K562 (cell line): ENCODE data around the gene INSYN2B. TPM values are rescaled to one million over a fixed set of nuclear protein-coding genes. Genes with fewer than 3 reads are reported as not detected.

Experiments
- ATAC-seq: fragments of 200-7000 bp; cut with Tn5 transposase; 3 replicates; pipeline ENCODE4 v1.9.1; 2020; ENCODE audit warnings: moderate library complexity
- BruUV-seq: library from RNA; stranded (reverse); fragments of 400-500 nt; replicated peaks from 2 replicates; lab custom pipeline; 2021; lab: Mats Ljungman, UMichigan
- CTCF ChIA-PET: fragments of 300-600 bp; formaldehyde crosslinking; extraction: SDS; loops from one replicate; lab custom pipeline; 2021; ENCODE audit warnings: low intra/inter-chr PET ratio; lab: Yijun Ruan, JAX
- POLR2A ChIA-PET: fragments of 300-600, 350-650 bp; sonication (Branson Sonifier 250); formaldehyde crosslinking; extraction: SDS; loops from one replicate; lab custom pipeline; 2021; ENCODE audit warnings: antibody characterized with exemption, inconsistent platforms; lab: Yijun Ruan, JAX
- DNase-seq, 4 experiments: peaks; one replicate each; pipeline versions ENCODE4 v3.0.0 to v3.0.0-alpha.2; 2011 to 2018; ENCODE audit warnings: low spot score in 3 of 4, mixed read lengths in 3 of 4; ENCODE audit errors: extremely low read depth in 1 of 4
- FAIRE-seq: peaks from 2 replicates; lab custom pipeline; 2011; peaks lifted over from hg19 to GRCh38; lab: Jason Lieb, UNC
- H2AFZ ChIP-seq: 2 replicates; pipeline ENCODE4 v1.6.0; 2011; ENCODE audit warnings: low read depth, low read length, control low read depth, inconsistent platforms
- H3K27ac ChIP-seq: fragments of 200-600 bp; 3 replicates; pipeline ENCODE4 v1.8.0; 2011; ENCODE audit warnings: low read depth, mild to moderate bottlenecking, control low read depth, inconsistent platforms, low read length, moderate library complexity, mixed read lengths; ENCODE audit errors: extremely low read depth
- H3K27me3 ChIP-seq, 2 experiments: fragments of 300-600 bp in 1 of 2; 2 replicates in 1 of 2; 3 replicates in 1 of 2; pipeline versions ENCODE4 v1.6.0 to v1.8.0; 2011; ENCODE audit warnings: inconsistent platforms in 2 of 2, low read length in 2 of 2, mild to moderate bottlenecking in 1 of 2, mixed read lengths in 1 of 2, moderate library complexity in 1 of 2; ENCODE audit not compliant: control insufficient read depth in 2 of 2, insufficient read depth in 2 of 2
- H3K36me3 ChIP-seq: fragments of 300-600 bp; 3 replicates; pipeline ENCODE4 v1.8.0; 2011; ENCODE audit warnings: mild to moderate bottlenecking, low read length, inconsistent platforms; ENCODE audit not compliant: control insufficient read depth, insufficient read depth
- H3K4me1 ChIP-seq, 2 experiments: fragments of 200-600 bp in 1 of 2; replicated peaks in 1 of 2; 2 replicates in 1 of 2; 3 replicates in 1 of 2; pipeline versions ENCODE4 v1.5.1 to v1.8.0; 2011; ENCODE audit warnings: inconsistent platforms in 2 of 2, low read length in 2 of 2, mild to moderate bottlenecking in 1 of 2, mixed read lengths in 1 of 2, moderate library complexity in 1 of 2; ENCODE audit not compliant: control insufficient read depth in 2 of 2, insufficient read depth in 2 of 2
- H3K4me2 ChIP-seq: 2 replicates; pipeline ENCODE4 v1.6.1; 2011; ENCODE audit warnings: low read length, control low read depth, inconsistent platforms, mixed read lengths; ENCODE audit not compliant: insufficient read depth
- H3K4me3 ChIP-seq: fragments of 200-600 bp; sonication (generic), shearing (Covaris generic); 2 replicates; pipeline ENCODE4 v1.5.1; 2016; ENCODE audit warnings: control low read depth, inconsistent platforms
- H3K79me2 ChIP-seq: fragments of 200-600 bp; 3 replicates; pipeline ENCODE4 v1.8.0; 2011; ENCODE audit warnings: low read length, inconsistent platforms; ENCODE audit not compliant: control insufficient read depth, insufficient read depth
- H3K9ac ChIP-seq, 2 experiments: 2 replicates each; pipeline versions ENCODE4 v1.6.0 to v1.6.1; 2011; ENCODE audit warnings: low read depth in 2 of 2, low read length in 2 of 2, control low read depth in 1 of 2, inconsistent platforms in 1 of 2, mild to moderate bottlenecking in 1 of 2, mixed read lengths in 1 of 2; ENCODE audit not compliant: insufficient read depth in 1 of 2
- H3K9me1 ChIP-seq: one replicate; pipeline ENCODE4 v1.6.0; 2011; ENCODE audit warnings: inconsistent platforms, mild to moderate bottlenecking, low read length, moderate library complexity; ENCODE audit not compliant: control insufficient read depth, insufficient read depth
- H3K9me3 ChIP-seq: replicated peaks from 2 replicates; pipeline ENCODE4 v1.5.1; 2011; ENCODE audit warnings: low read depth, low read length, inconsistent platforms; ENCODE audit not compliant: control insufficient read depth, insufficient read depth
- H4K20me1 ChIP-seq: replicated peaks from 2 replicates; pipeline ENCODE4 v1.6.1; 2011; ENCODE audit warnings: low read length, inconsistent platforms, mixed read lengths; ENCODE audit not compliant: control insufficient read depth, insufficient read depth
- BDP1 ChIP-seq: IDR thresholded peaks from 3 replicates; pipeline ENCODE4 v1.6.1; 2011; ENCODE audit not compliant: insufficient read length, insufficient read depth
- BMI1 ChIP-seq: fragments of 150-350 bp; IDR thresholded peaks from 2 replicates; pipeline ENCODE4 v1.6.1; 2014; ENCODE audit warnings: low read length
- IFI16 ChIP-seq: fragments of 250-450 bp; sonication (Bioruptor Pico); IDR thresholded peaks from 2 replicates; pipeline ENCODE4 v2.1.2; 2022; ENCODE audit warnings: mild to moderate bottlenecking, inconsistent platforms
- NFE2 ChIP-seq: IDR thresholded peaks from 2 replicates; pipeline ENCODE4 v1.6.1; 2014; ENCODE audit warnings: antibody characterized with exemption, low read depth
- ZBTB5 ChIP-seq: fragments of 450-650 bp; IDR thresholded peaks from 2 replicates; pipeline ENCODE4 v1.6.1; 2017; ENCODE audit warnings: antibody characterized with exemption
- ZNF146 ChIP-seq: IDR thresholded peaks from one replicate; pipeline ENCODE4 v1.6.1; 2018; ENCODE audit warnings: missing compliant biosample characterization; ENCODE audit not compliant: unreplicated experiment
- ZNF507 ChIP-seq: conservative IDR thresholded peaks from 2 replicates; pipeline ENCODE4 v1.6.1; 2017; ENCODE audit warnings: missing genetic modification characterization, missing compliant biosample characterization
- ZNF583 ChIP-seq: fragments of 250-450 bp; sonication (Bioruptor Pico); IDR thresholded peaks from 2 replicates; pipeline ENCODE4 v1.4.0; 2020
- WGBS: fragments of 100-300 bp; shearing (Covaris generic); methylation state at CpG from one replicate; pipeline ENCODE4 v1.1.6; 2016; ENCODE audit warnings: low coverage, mixed read lengths; ENCODE audit not compliant: insufficient coverage; ENCODE audit errors: missing lambda C conversion rate; 5-methylcytosine and 5-hydroxymethylcytosine counted together
- in situ Hi-C: fragments of 300-500 bp; cut with MboI; formaldehyde crosslinking; loops from 4 replicates; pipeline ENCODE4 v1.15.0; 2018; ENCODE audit warnings: inconsistent platforms, mixed read lengths
- intact Hi-C: fragments of 100-400 bp; cut with micrococcal nuclease; formaldehyde crosslinking; loops from 2 replicates; pipeline ENCODE4 v1.14.2; 2022
- polyA plus RNA-seq, 8 experiments: library from polyadenylated mRNA; depleted of rRNA in 4 of 8; stranded (reverse) in 5 of 8; unstranded in 3 of 8; fragments of >200 nt; fragmentation: Nextera tagmentation in 2 of 8; fragmentation: Illumina TruSeq in 1 of 8; extraction: Ambion mirVana in 2 of 8; extraction: Trizol in 1 of 8; gene quantifications; 2 replicates each; pipeline versions ENCODE4 v1.2.1 to v1.2.3, GENCODE V29; 2011 to 2014; ENCODE audit warnings: inconsistent platforms in 1 of 8, missing spikeins in 1 of 8
- total RNA-seq, 7 experiments: library from RNA; depleted of rRNA in 6 of 7; stranded (reverse); fragments of >200 nt in 6 of 7; fragmentation: Illumina TruSeq in 2 of 7; extraction: Trizol in 2 of 7; gene quantifications; 2 replicates each; pipeline versions ENCODE4 v1.2.1 to v1.2.3, GENCODE V29; 2011 to 2021; ENCODE audit warnings: low replicate concordance in 1 of 7

INSYN2B gene
- total and polyA plus RNA-seq, 9 of the 15 experiments (the other 6 are each of a cell fraction or from before 2014, with no cell fraction given), result not detected

GRCh38 chr5:169989365-169989764 lies 9.1 kb upstream of the INSYN2B start:
- no peaks in the 10 kb centered on the region for H3K9me3 ChIP-seq
- H4K20me1 ChIP-seq, result no peaks in the 10 kb centered on the region
- H3K27me3 ChIP-seq, result 0 out of 5 replicates have a peak, but pooled peaks cover 0 to 3% of the 10 kb centered on the region in 2 experiments
- no TSS peak for BruUV-seq
- no peak overlapping the region for H3K9ac ChIP-seq
- H2AFZ ChIP-seq, result no peak overlapping the region
- TF ChIP-seq NFE2, result no peak
- no peak for TF ChIP-seq ZNF146
- no peak for TF ChIP-seq IFI16 (CRISPR knock-in tag)
- no peak overlapping the region for H3K4me3 ChIP-seq
- H3K79me2 ChIP-seq, result no peaks in the 10 kb centered on the region
- intact Hi-C loops (loop anchor here (10.0 kb wide), 2 partner anchors 185 to 195 kb away; no protein-coding TSS in a partner anchor), in situ Hi-C loops (loop anchor here (10.0 kb wide), 1 partner anchor 285 kb away; no protein-coding TSS in a partner anchor)
- DNase-seq (no peak), FAIRE-seq (no peak), ATAC-seq (no peak)
- H3K9me1 ChIP-seq, result peaks cover 3% of the 10 kb centered on the region
- H3K36me3 ChIP-seq, result no peaks in the 10 kb centered on the region
- H3K4me1 ChIP-seq, result no peaks in the 10 kb centered on the region
- WGBS, result 53% methylated on average over 1 of the region's 1 CpG
- POLR2A ChIA-PET, result no interaction called here
- CTCF ChIA-PET, result no interaction called here
- no peak overlapping the region for H3K4me2 ChIP-seq
- no peak overlapping the region for H3K27ac ChIP-seq

GRCh38 chr5:169988947-169989346 lies 8.7 kb upstream of the INSYN2B start:
- H3K79me2 ChIP-seq, result no peaks in the 10 kb centered on the region
- POLR2A ChIA-PET, result no interaction called here
- no peaks in the 10 kb centered on the region for H4K20me1 ChIP-seq
- TF ChIP-seq BDP1, result no peak
- TF ChIP-seq ZNF507, result no peak
- TF ChIP-seq ZNF583 (CRISPR knock-in tag), result no peak
- no peak for TF ChIP-seq ZBTB5
- no peak for TF ChIP-seq BMI1
- no peak overlapping the region for H3K27ac ChIP-seq
- CTCF ChIA-PET, result no interaction called here
- intact Hi-C loops (loop anchor here (10.0 kb wide), 2 partner anchors 184 to 196 kb away; no protein-coding TSS in a partner anchor), in situ Hi-C loops (loop anchor here (10.0 kb wide), 1 partner anchor 284 kb away; no protein-coding TSS in a partner anchor)
- no peak overlapping the region for H2AFZ ChIP-seq
- H3K9me1 ChIP-seq, result peaks cover 3% of the 10 kb centered on the region
- no peak overlapping the region for H3K9ac ChIP-seq
- 20% methylated on average over 1 of the region's 1 CpG for WGBS
- H3K9me3 ChIP-seq, result no peaks in the 10 kb centered on the region
- H3K4me1 ChIP-seq, result no peaks in the 10 kb centered on the region
- H3K4me3 ChIP-seq, result no peak overlapping the region
- DNase-seq (no peak), FAIRE-seq (no peak), ATAC-seq (no peak)
- no TSS peak for BruUV-seq
- H3K4me2 ChIP-seq, result no peak overlapping the region
- no peaks in the 10 kb centered on the region for H3K36me3 ChIP-seq
- 0 out of 5 replicates have a peak, but pooled peaks cover 0 to 3% of the 10 kb centered on the region in 2 experiments for H3K27me3 ChIP-seq
